Tibial artery (tissue), 4 donors: ENCODE data around the gene PRR20G.

Experiments
- DNase-seq, 2 donors: peaks; one replicate each; pipeline ENCODE4 v3.0.0-alpha.2; 2019
- H3K27ac ChIP-seq, 2 donors: fragments of 200-600 bp; sonication (generic) in 1 of 2; 1 replicate in 1 of 2; 2 replicates in 1 of 2; pipeline ENCODE4 v1.5.1; 2018 to 2019; ENCODE audit warnings: mild to moderate bottlenecking in 1 of 2
- H3K27me3 ChIP-seq, 2 donors: fragments of 200-600 bp; sonication (generic) in 1 of 2; one replicate each; pipeline versions ENCODE4 v1.5.1 to v1.6.0; 2016 to 2019
- H3K36me3 ChIP-seq, 3 donors: fragments of 200-600 bp; sonication (generic) in 2 of 3; one replicate each; pipeline ENCODE4 v1.5.1; 2016 to 2019; ENCODE audit warnings: mild to moderate bottlenecking in 2 of 3
- H3K4me1 ChIP-seq, 4 donors: fragments of 200-600 bp; sonication (generic) in 2 of 4; 1 replicate in 3 of 4; 2 replicates in 1 of 4; pipeline ENCODE4 v1.5.1; 2016 to 2019
- H3K4me3 ChIP-seq, 2 donors: fragments of 200-600 bp; sonication (generic) in 1 of 2; 1 replicate in 1 of 2; 2 replicates in 1 of 2; pipeline ENCODE4 v1.5.1; 2018 to 2019; ENCODE audit warnings: mild to moderate bottlenecking in 2 of 2
- H3K9me3 ChIP-seq, 3 donors: fragments of 200-600 bp; sonication (generic) in 1 of 3; one replicate each; pipeline ENCODE4 v1.5.1; 2016 to 2019
- intact Hi-C: fragments of 100-400 bp; cut with DNase I; formaldehyde crosslinking; loops from one replicate; pipeline ENCODE4 v1.15.0; 2023; ENCODE audit warnings: low total_unique reads
- TF ChIP-seq, protein P1 (sequence below), 2 experiments: fragments of 200-600 bp in 1 of 2; fragments of 450-650 bp in 1 of 2; IDR thresholded peaks; one replicate each; pipeline ENCODE4 v1.5.1; 2017 to 2019; ENCODE audit warnings: antibody characterized with exemption in 2 of 2, mild to moderate bottlenecking in 1 of 2, moderate library complexity in 1 of 2

Gene PRR20G

DNA sequence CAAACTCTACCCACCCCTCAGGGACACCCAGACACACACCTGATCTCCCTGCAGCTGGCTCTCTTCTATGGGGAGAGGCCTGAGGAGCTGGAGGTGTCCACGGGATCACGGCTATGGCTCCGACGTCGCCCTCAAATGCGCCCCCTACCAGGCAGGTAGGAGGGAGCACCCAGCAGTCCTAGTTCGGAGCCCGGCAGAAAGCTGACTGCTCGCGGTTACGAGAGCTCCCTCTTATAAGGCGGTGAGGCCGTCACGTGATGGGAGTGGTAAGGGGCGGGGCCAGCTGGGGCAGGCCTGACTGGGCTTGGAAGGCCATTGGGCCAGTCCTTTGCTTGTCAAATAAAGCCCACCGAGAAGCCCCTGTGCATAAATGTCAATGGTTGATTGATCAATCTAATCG lies at the start of gene PRR20G:
Gene PRR20G, minus strand, starts transcription at position 207 of the 400 bp plus-strand sequence. CDS start 681 bp downstream, outside the sequence.
- TF ChIP-seq, protein P1, sequence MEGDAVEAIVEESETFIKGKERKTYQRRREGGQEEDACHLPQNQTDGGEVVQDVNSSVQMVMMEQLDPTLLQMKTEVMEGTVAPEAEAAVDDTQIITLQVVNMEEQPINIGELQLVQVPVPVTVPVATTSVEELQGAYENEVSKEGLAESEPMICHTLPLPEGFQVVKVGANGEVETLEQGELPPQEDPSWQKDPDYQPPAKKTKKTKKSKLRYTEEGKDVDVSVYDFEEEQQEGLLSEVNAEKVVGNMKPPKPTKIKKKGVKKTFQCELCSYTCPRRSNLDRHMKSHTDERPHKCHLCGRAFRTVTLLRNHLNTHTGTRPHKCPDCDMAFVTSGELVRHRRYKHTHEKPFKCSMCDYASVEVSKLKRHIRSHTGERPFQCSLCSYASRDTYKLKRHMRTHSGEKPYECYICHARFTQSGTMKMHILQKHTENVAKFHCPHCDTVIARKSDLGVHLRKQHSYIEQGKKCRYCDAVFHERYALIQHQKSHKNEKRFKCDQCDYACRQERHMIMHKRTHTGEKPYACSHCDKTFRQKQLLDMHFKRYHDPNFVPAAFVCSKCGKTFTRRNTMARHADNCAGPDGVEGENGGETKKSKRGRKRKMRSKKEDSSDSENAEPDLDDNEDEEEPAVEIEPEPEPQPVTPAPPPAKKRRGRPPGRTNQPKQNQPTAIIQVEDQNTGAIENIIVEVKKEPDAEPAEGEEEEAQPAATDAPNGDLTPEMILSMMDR (IDR thresholded peaks at IDR 0.05) = no peak

DNA sequence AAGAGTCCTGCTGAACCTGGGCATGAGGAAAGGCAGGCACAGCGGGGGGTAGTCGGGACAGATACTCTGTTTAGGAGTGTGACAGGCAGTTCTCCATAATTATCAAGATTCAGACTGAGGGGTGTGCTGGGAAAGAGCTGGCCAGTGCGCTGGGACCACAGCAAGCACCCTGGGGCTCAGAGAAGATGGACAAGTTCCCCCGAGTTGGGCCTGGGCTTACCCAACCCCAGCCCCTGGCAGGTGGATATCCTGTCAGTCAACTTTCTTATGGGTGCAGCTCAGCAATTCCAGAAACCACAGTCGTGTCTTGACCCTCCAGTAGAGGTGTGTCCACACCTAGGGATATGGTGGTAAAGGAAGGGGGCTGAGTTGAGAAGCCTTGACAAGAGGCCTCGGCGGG lies 49.2 kb upstream of the PRR20G start:
- TF ChIP-seq, protein P1 (IDR thresholded peaks at IDR 0.05) = no peak
- H3K27ac ChIP-seq = no peak overlapping the region
- peaks cover 0 to 53% of the 10 kb centered on the region in 2 donors for H3K27me3 ChIP-seq
- H3K4me1 ChIP-seq = no peaks in the 10 kb centered on the region
- H3K9me3 ChIP-seq = peaks cover 0 to 18% (median 0%) of the 10 kb centered on the region in 3 donors
- no peak overlapping the region for H3K4me3 ChIP-seq
- intact Hi-C loops = no loop called here
- no peaks in the 10 kb centered on the region for H3K36me3 ChIP-seq
- DNase-seq = no peak

More for the DNA sequence above, at the start of gene PRR20G:
- Histone ChIP-seq H3K9me3 (no peaks in the 10 kb centered on the region), H3K27ac (no peak within 1 kb of the TSS), H3K4me3 (no peak within 1 kb of the TSS), H3K27me3 (peaks cover 0 to 1% of the 10 kb centered on the region in 2 donors), H3K36me3 (no peaks in the 10 kb centered on the region), H3K4me1 (no peaks in the 10 kb centered on the region)
- no peak for DNase-seq
- intact Hi-C loops = no loop called here

DNA sequence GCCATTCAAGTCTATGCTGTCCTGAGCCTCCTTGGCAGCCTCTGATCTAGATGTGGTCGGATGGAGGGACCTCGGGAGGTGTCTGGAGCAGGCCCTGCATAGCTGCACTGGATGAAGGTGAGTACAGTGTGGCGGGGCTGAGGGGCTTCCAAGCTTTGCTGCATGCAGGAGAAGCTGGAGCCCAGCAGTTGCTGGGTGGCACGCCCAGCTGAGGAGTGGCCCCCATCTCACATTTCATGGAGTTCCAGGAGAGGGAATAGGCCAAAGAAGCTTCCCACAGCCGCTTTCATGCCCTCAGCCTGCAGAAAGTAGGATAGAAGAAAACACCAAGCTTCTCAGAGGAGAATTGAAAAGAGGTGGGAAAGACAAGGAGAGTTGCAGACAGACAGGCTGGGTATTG lies 48.3 kb upstream of the PRR20G start:
- intact Hi-C loops = no loop called here
- Histone ChIP-seq H3K4me1 (no peaks in the 10 kb centered on the region), H3K27ac (no peak overlapping the region), H3K27me3 (peaks cover 0 to 45% of the 10 kb centered on the region in 2 donors), H3K4me3 (no peak overlapping the region), H3K9me3 (peaks cover 0 to 27% (median 0%) of the 10 kb centered on the region in 3 donors), H3K36me3 (no peaks in the 10 kb centered on the region)
- no peak for DNase-seq
- TF ChIP-seq, protein P1 (IDR thresholded peaks at IDR 0.05) = no peak

- peaks cover 0 to 4% of the 10 kb centered on the region in 2 donors for H3K27me3 ChIP-seq
- peaks cover 0 to 44% (median 16%) of the 10 kb centered on the region in 3 donors for H3K9me3 ChIP-seq
- H3K36me3 ChIP-seq = no peaks in the 10 kb centered on the region
- peaks cover 0 to 4% (median 0%) of the 10 kb centered on the region in 4 donors for H3K4me1 ChIP-seq
- no peak overlapping the region for H3K27ac ChIP-seq
- DNase-seq = no peak
- TF ChIP-seq, protein P1 (IDR thresholded peaks at IDR 0.05) = no peak
- intact Hi-C loops = no loop called here
- no peak overlapping the region for H3K4me3 ChIP-seq
These were observed 42.5 kb upstream of the PRR20G start for GRCh38 chr3:127330385-127330784.

DNA sequence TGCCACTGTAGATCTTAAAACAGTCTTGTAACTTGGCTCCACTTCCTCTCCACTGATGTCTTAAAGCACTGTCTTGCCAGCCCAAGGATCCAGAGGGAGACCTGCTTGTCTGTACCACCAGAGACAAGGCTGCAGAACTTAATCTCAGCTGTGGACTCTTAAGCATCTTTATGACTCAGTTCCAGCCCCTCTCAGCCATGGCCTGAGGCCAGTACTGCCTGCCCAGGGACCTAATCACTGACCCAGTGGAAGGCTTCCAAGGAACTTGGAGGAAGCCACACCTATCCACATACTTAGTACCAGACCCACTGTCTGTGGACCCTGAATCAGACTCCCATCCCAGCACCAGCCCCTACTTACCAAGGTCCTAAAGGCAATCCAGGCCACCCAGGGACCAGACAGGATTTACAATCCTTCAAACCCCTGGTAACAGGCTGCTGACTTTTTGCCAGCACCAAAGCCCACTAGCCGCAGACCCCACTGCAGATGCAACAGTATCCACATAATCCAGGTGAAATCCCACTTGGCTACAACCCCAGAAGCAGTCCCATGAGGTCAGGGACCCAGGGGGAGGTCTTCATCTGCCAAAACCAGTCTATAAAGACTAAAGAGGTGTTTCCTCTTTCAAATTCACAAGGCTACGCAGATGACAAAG lies 41.9 kb upstream of the PRR20G start:
- H3K27ac ChIP-seq = no peak overlapping the region
- TF ChIP-seq, protein P1 (IDR thresholded peaks at IDR 0.05) = no peak
- H3K27me3 ChIP-seq = peaks cover 0 to 4% of the 10 kb centered on the region in 2 donors
- DNase-seq = no peak
- no peak overlapping the region for H3K4me3 ChIP-seq
- H3K36me3 ChIP-seq = no peaks in the 10 kb centered on the region
- peaks cover 0 to 8% (median 0%) of the 10 kb centered on the region in 4 donors for H3K4me1 ChIP-seq
- H3K9me3 ChIP-seq = peaks cover 0 to 41% (median 16%) of the 10 kb centered on the region in 3 donors
- intact Hi-C loops = no loop called here
